Stimulated activated memory B cell treated with anti-CD40 and anti-IgM and Interleukin-4, amounts not matched to agents 10 μg/mL and 1 μg/mL and 100 μg/mL, for 72 hours (primary cell): ENCODE results near the gene NEURL1.

Experiments used
- ATAC-seq: fragments of 150-1000 bp; cut with Tn5 transposase; 2 replicates; pipeline ENCODE4 v1.10.0; 2021
- H3K27ac Mint-ChIP-seq: one replicate; pipeline ENCODE4 v1.8.0; 2022; ENCODE audit warnings: mild to moderate bottlenecking, mixed read lengths
- H3K27me3 Mint-ChIP-seq: one replicate; pipeline ENCODE4 v1.8.0; 2022; ENCODE audit warnings: mixed read lengths
- H3K36me3 Mint-ChIP-seq: one replicate; pipeline ENCODE4 v1.8.0; 2022; ENCODE audit warnings: mixed read lengths
- H3K4me1 Mint-ChIP-seq: one replicate; pipeline ENCODE4 v1.8.0; 2022; ENCODE audit warnings: mixed read lengths
- H3K4me3 Mint-ChIP-seq: one replicate; pipeline ENCODE4 v1.8.0; 2022; ENCODE audit warnings: mild to moderate bottlenecking, moderate library complexity, mixed read lengths
- H3K9me3 Mint-ChIP-seq: one replicate; pipeline ENCODE4 v1.8.0; 2022; ENCODE audit warnings: mixed read lengths

Gene NEURL1

GRCh38 chr10:103551619-103552602, 58.4 kb downstream of the NEURL1 start:
- peaks cover 40% of the 10 kb centered on the region for H3K27me3 Mint-ChIP-seq
- ATAC-seq, result no peak
- H3K4me1 Mint-ChIP-seq, result peaks cover 20% of the 10 kb centered on the region
- H3K27ac Mint-ChIP-seq, result no peak overlapping the region
- no peaks in the 10 kb centered on the region for H3K9me3 Mint-ChIP-seq
- H3K36me3 Mint-ChIP-seq, result no peaks in the 10 kb centered on the region
- no peak overlapping the region for H3K4me3 Mint-ChIP-seq

- H3K27ac Mint-ChIP-seq, result no peak overlapping the region
- H3K36me3 Mint-ChIP-seq, result no peaks in the 10 kb centered on the region
- ATAC-seq, result no peak
- peaks cover 52% of the 10 kb centered on the region for H3K27me3 Mint-ChIP-seq
- H3K4me3 Mint-ChIP-seq, result no peak overlapping the region
- no peaks in the 10 kb centered on the region for H3K9me3 Mint-ChIP-seq
- peaks cover 8% of the 10 kb centered on the region for H3K4me1 Mint-ChIP-seq
Observed at GRCh38 chr10:103552856-103553742, 59.6 kb downstream of the NEURL1 start.

DNA sequence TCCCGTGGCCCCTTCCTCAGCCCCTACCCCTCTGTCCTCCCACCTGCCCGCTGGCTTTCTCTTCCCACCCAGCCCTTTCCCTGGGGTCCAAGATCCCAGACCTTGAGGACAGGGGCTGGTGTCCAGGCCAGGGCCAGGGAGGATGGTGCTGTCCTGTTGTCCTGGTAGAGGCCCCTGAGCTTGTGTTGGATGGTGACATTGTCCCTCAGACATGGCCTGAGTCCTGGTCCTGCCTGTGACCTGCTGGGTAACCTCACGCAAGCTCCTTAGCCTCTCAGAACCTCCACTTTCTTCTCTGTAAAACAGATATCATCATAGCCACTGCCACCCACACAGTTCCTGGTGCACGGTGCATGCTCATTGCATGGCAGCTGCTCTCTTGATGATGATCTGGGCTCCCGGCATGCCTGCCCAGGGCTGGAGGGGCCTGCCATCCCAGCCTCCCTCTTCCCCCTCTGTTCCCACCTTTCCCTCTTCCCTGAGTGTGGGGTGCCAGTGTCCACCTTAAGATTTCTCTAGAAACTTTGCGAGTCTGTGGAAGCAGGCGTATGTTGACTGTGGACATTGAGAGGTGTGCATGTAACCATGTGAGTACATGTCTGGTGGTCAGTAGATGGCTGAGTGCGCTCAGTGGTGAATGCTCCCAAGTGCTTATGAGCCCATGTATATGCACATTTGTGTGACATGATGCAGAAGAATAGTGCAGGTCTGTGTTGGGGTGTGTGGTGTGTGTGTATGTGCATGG, 60.4 kb downstream of the NEURL1 start:
- ATAC-seq, result no peak
- Mint-ChIP-seq H3K27me3 (peaks cover 60% of the 10 kb centered on the region), H3K27ac (no peak overlapping the region), H3K9me3 (no peaks in the 10 kb centered on the region), H3K36me3 (no peaks in the 10 kb centered on the region), H3K4me1 (peaks cover 6% of the 10 kb centered on the region), H3K4me3 (no peak overlapping the region)

GRCh38 chr10:103554488-103555324, 61.2 kb downstream of the NEURL1 start:
- peaks cover 68% of the 10 kb centered on the region for H3K27me3 Mint-ChIP-seq
- peaks cover 6% of the 10 kb centered on the region for H3K4me1 Mint-ChIP-seq
- no peaks in the 10 kb centered on the region for H3K36me3 Mint-ChIP-seq
- H3K9me3 Mint-ChIP-seq, result no peaks in the 10 kb centered on the region
- H3K4me3 Mint-ChIP-seq, result peak overlapping the region; percentile 71
- no peak overlapping the region for H3K27ac Mint-ChIP-seq
- ATAC-seq, result peak; percentile 35

DNA sequence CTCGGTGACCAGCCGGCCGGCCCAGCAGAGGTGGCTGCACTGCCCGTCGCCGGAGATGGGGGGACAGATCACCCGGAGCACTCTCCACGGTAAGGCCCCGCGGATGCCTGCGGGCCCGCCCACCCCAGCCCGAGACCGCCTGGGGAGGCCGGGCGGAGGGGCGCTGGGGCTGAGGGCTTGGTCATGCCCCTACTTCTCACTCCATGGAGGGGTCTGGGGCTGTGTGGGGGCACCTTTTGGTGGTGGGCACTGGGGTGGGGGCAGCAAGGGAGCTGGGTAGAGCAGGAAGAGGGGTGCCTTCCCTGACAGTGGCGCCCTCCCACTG, 61.8 kb downstream of the NEURL1 start:
- Mint-ChIP-seq H3K4me1 (peaks cover 6% of the 10 kb centered on the region), H3K27ac (no peak overlapping the region), H3K4me3 (no peak overlapping the region), H3K27me3 (peaks cover 74% of the 10 kb centered on the region), H3K9me3 (no peaks in the 10 kb centered on the region), H3K36me3 (no peaks in the 10 kb centered on the region)
- ATAC-seq, result peak; percentile 14

- peaks cover 78% of the 10 kb centered on the region for H3K27me3 Mint-ChIP-seq
- no peak overlapping the region for H3K4me3 Mint-ChIP-seq
- no peaks in the 10 kb centered on the region for H3K9me3 Mint-ChIP-seq
- H3K4me1 Mint-ChIP-seq, result peaks cover 6% of the 10 kb centered on the region
- no peak overlapping the region for H3K27ac Mint-ChIP-seq
- ATAC-seq, result no peak
- H3K36me3 Mint-ChIP-seq, result no peaks in the 10 kb centered on the region
Observed at GRCh38 chr10:103555712-103556111, 62.2 kb downstream of the NEURL1 start.

GRCh38 chr10:103556383-103557007, 63.0 kb downstream of the NEURL1 start:
- Mint-ChIP-seq H3K27ac (no peak overlapping the region), H3K27me3 (peaks cover 86% of the 10 kb centered on the region), H3K4me3 (no peak overlapping the region), H3K9me3 (no peaks in the 10 kb centered on the region), H3K4me1 (peaks cover 6% of the 10 kb centered on the region), H3K36me3 (no peaks in the 10 kb centered on the region)
- ATAC-seq, result no peak

- no peak overlapping the region for H3K4me3 Mint-ChIP-seq
- no peak for ATAC-seq
- H3K27ac Mint-ChIP-seq, result no peak overlapping the region
- H3K36me3 Mint-ChIP-seq, result no peaks in the 10 kb centered on the region
- H3K27me3 Mint-ChIP-seq, result peaks cover 91% of the 10 kb centered on the region
- no peaks in the 10 kb centered on the region for H3K9me3 Mint-ChIP-seq
- peaks cover 6% of the 10 kb centered on the region for H3K4me1 Mint-ChIP-seq
Observed at GRCh38 chr10:103557455-103557854, 64.0 kb downstream of the NEURL1 start.

DNA sequence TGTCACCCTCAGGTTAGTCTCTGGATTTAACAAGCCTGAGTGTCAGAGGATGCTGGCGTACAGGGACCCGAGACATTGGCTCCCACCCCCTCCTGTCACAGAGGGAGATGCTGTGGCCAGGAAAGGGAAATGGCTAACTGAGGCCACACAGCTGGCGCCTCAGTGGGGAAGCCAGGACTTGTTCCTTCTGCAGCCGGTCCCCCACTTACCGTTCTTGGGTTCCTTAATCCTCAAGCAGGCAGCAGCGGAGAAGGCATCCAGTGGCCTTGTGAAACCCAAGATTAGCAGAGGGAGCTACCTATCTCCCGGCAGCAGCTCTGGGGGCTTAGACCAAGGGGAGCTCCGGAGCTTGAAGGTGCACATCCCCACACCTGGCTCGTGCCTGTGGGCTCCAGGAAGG, 65.4 kb downstream of the NEURL1 start:
- no peak for ATAC-seq

DNA sequence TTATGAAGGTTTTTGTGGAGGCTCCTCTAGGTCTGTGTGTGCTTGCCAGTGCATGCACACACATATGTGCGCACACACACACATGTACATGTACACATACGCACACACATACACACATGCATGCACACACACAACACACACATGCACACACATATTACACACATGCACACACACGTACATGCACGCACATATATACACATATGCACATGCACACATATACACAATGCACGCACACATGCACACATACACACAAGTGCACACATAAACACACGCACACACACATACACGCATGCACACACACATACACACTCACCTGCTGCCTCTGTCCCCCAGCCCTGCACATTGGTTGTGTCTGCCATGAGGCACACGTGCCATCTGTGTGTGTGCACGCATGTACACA, 66.3 kb downstream of the NEURL1 start:
- Mint-ChIP-seq H3K27me3 (peaks cover 83% of the 10 kb centered on the region), H3K9me3 (no peaks in the 10 kb centered on the region), H3K4me3 (no peak overlapping the region), H3K27ac (no peak overlapping the region), H3K36me3 (no peaks in the 10 kb centered on the region), H3K4me1 (peaks cover 2% of the 10 kb centered on the region)
- ATAC-seq, result no peak

More for the DNA sequence above, 65.4 kb downstream of the NEURL1 start:
- H3K27ac Mint-ChIP-seq, result no peak overlapping the region
- H3K4me1 Mint-ChIP-seq, result peaks cover 6% of the 10 kb centered on the region
- H3K4me3 Mint-ChIP-seq, result no peak overlapping the region
- no peaks in the 10 kb centered on the region for H3K9me3 Mint-ChIP-seq
- peaks cover 88% of the 10 kb centered on the region for H3K27me3 Mint-ChIP-seq
- no peaks in the 10 kb centered on the region for H3K36me3 Mint-ChIP-seq

DNA sequence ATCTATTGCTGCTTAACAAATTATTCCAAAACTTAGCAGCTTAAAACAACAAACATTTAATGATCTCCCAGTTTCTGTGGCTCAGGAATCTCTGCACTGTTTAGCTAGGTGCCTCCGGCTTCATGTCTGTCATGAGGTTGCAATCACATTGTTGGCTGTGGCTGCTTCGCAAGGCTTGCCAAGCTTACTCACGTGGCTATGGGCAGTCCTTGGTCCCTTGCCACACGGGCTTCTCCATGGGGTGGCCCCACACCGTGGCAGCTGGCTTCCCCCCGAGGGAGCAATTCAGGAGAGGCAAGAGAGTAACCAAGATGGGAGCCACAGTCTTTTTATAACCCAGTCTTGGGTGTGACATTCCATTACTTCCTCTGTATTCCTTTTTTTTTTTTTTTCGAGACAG, 67.4 kb downstream of the NEURL1 start:
- Mint-ChIP-seq H3K9me3 (no peaks in the 10 kb centered on the region), H3K27ac (no peak overlapping the region), H3K36me3 (no peaks in the 10 kb centered on the region), H3K4me1 (no peaks in the 10 kb centered on the region), H3K4me3 (no peak overlapping the region), H3K27me3 (peaks cover 88% of the 10 kb centered on the region)
- no peak for ATAC-seq

DNA sequence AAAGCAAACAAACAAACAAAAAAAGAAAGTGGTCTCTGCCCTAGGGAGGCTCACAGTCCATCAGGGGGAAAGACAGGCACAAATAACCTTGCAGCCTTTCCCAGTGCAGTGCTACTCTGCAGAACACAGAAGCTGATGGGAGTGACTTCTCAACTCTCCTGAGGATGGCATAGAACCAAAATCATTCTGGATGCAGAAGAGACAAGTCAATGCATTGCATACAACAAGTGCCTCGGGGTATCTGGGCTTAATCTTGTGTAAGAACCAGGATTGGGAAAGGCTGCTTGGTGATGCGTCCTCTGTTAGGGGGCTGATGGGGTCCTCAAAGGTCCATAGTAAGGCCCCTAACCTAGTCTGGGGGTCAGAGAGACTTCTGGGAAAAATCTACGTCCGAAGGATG, 68.9 kb downstream of the NEURL1 start:
- Mint-ChIP-seq H3K36me3 (no peaks in the 10 kb centered on the region), H3K27ac (no peak overlapping the region), H3K4me3 (no peak overlapping the region), H3K27me3 (peaks cover 75% of the 10 kb centered on the region), H3K4me1 (no peaks in the 10 kb centered on the region), H3K9me3 (no peaks in the 10 kb centered on the region)
- no peak for ATAC-seq

- Mint-ChIP-seq H3K4me1 (no peaks in the 10 kb centered on the region), H3K27ac (no peak overlapping the region), H3K27me3 (peaks cover 64% of the 10 kb centered on the region), H3K36me3 (no peaks in the 10 kb centered on the region), H3K4me3 (no peak overlapping the region), H3K9me3 (no peaks in the 10 kb centered on the region)
- no peak for ATAC-seq
Observed at GRCh38 chr10:103563231-103564115, 70.0 kb downstream of the NEURL1 start.
